NCI-H2196 treated with DMSO at 0.1 percent for 48 hours (cell line): ENCODE results near the gene PELI2.

Source experiments
- DNase-seq: peaks from one replicate; lab custom pipeline; 2025; ENCODE audit not compliant: unreplicated experiment; lab: John Stamatoyannopoulos, UW

The PELI2 gene, protein sequence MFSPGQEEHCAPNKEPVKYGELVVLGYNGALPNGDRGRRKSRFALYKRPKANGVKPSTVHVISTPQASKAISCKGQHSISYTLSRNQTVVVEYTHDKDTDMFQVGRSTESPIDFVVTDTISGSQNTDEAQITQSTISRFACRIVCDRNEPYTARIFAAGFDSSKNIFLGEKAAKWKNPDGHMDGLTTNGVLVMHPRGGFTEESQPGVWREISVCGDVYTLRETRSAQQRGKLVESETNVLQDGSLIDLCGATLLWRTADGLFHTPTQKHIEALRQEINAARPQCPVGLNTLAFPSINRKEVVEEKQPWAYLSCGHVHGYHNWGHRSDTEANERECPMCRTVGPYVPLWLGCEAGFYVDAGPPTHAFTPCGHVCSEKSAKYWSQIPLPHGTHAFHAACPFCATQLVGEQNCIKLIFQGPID

DNA sequence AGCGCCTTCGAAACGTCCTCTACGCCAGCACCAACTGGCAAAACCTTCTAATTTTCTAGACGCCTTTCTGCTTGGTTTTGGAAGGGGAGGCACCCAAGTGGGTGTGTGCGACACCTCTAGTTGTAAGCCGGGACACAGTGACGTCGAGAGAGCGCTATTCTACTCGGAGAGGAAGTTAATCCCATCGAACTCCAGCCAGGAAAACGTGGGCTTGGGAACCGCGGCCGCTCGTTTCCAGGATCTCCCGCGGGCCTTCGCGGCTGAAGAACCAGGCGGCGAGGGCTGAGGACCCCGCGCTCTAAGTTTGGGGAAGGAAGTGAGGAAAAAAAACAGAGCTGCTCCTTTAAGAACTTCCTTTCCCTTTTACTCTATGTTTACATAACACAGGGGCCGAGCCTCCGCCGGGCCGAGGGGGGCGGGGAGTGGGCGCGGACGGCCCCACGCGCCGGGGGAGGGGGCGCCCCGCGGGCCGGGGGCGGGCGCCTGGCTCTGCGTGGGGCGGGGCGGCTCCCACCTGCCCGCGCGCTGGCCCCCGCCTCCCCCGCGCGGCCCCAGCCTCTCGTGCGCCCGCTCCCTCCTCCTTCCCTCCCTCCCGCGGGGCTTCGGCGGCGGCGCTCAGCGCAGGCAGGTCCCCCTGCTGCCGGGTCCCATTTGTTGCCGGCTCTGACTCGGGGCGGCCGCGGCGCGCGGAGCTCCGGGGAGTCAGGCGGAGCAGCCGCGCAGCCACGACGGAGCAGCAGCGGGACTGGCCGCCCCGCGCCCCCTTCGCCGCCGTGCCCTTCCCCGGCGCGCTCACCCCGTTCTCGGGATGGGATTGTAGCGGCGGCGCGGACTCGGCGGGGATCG is at the start of gene PELI2:
Gene PELI2, plus strand, starts transcription at position 647 of the 846 bp plus-strand sequence. CDS start 250 bp downstream, outside the sequence.
- DNase-seq, result peak; percentile 55

GRCh38 chr14:56073799-56074198 is 44.4 kb upstream of the PELI2 start:
- no peak for DNase-seq

GRCh38 chr14:56075301-56075700 is 42.9 kb upstream of the PELI2 start:
- DNase-seq, result no peak

DNA sequence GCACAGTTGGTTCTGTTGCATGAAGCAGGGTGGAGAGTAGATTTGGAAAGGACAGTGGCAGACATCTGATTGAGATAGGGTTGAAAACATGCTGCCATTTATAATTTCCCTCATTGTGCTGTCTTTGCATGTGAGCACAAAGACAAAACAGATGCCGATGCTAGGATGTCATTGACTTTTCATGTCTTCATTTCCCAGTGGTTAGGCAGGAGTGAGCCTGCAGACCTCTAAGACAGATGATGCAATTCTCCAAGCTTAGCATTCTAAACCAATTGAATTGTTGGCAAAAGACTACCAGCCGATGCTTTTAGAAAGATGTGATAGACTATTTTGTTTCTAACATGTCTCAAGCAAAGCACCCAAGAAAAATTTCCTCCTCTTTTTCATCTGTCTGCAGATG is 37.1 kb upstream of the PELI2 start:
- no peak for DNase-seq

GRCh38 chr14:56082880-56083279 is 35.3 kb upstream of the PELI2 start:
- no peak for DNase-seq

DNA sequence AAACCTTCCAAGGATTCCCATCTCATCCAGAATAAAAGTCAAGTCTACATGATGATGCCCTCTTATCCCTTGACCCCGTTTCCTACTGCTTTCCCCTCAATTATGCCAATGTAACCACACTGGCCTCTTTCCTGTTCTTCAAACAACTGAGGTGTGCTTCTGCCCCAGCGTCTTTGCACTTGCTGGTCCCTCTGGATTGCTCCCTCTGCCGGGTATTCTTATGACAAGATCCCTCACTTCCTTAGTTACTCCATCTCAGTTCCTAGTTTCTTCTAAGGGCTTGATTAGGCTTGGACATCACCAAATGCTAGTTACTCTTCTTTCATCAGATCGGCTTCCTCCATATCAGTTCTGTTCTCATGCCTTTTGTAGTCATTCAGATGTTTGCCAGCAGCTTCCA is 32.7 kb upstream of the PELI2 start:
- no peak for DNase-seq

- no peak for DNase-seq
Measured at GRCh38 chr14:56087671-56088471, 30.3 kb upstream of the PELI2 start.

DNA sequence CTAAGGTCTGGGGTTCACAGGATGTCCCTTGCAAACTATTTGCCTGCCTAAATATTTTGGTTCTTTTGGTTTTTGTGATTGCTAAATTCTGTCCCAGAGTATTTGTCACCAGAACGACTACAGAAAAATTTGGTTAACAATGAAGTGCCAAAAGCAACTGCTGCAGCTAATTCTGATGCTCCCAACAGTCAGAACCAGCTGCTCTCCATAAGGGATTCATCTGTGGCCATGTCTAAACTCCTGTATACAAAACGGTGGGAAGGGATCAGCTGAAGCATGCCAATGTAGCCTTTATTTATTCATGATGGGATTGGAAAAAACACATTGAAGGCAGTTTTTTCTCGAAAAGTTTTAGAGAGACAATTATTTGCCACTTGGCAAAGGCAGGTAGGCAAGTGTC is 29.3 kb upstream of the PELI2 start:
- DNase-seq, result no peak

- DNase-seq, result no peak
Measured at GRCh38 chr14:56092763-56093162, 25.4 kb upstream of the PELI2 start.

DNA sequence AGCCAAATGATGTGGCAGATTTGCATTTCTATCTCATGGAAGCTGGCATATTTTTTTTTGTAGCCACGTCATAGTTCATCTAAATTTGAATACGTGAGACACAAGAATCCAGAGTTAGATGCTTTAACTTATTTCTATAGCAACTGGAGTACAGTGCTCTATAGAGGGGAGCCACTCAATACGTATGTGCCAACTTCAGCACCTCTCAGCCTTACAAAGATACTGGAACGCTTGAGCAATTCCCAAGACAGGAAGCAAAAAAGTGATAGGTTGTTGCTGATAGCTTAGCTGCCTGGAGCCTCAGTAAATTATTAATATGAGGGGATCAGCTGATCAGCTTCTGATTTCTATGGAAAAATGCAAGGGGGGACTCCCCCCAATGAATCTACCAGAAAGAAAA is 24.1 kb upstream of the PELI2 start:
- no peak for DNase-seq

DNA sequence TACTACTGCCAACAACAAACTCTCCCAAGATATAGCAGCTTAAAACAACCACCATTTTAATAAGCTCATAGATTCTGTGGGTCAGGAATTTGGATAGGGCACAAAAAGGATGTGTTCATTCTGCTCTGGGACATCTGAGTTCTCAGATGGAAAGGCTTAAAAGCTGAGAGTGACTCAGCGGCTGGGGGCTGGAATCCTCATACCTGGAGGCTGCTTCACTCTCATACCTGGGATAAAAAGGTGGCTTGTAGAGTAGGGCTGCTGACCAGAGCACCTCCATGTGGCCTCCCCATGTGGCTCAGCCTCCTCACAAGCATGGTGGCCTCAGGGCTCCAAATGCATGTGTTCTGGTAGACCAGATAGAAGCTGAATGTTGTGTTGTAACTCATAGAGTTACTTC is 20.2 kb upstream of the PELI2 start:
- DNase-seq, result no peak

- no peak for DNase-seq
Measured at GRCh38 chr14:56099081-56099797, 19.0 kb upstream of the PELI2 start.

- DNase-seq, result no peak
Measured at GRCh38 chr14:56100556-56100955, 17.7 kb upstream of the PELI2 start.

GRCh38 chr14:56102941-56103340 is 15.3 kb upstream of the PELI2 start:
- no peak for DNase-seq

GRCh38 chr14:56107615-56108014 is 10.6 kb upstream of the PELI2 start:
- no peak for DNase-seq

DNA sequence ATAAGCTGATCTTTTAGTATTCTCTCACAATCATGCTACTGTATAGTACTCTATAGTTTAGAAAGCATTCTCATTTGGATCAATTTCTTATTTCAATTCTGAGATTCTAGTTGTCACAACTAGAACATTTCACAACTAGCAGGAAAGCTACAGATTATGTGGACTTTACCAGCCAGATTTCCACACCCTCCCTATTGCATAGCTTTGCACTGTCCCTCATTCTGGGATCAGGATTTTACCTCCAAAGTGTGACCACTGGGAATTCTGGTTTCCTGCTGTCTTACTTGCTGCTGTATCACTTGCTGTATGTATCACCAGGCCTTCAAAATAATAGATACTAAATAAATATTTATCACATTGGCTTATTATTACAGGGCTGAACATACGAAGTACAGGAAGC is 10.2 kb upstream of the PELI2 start:
- no peak for DNase-seq

DNA sequence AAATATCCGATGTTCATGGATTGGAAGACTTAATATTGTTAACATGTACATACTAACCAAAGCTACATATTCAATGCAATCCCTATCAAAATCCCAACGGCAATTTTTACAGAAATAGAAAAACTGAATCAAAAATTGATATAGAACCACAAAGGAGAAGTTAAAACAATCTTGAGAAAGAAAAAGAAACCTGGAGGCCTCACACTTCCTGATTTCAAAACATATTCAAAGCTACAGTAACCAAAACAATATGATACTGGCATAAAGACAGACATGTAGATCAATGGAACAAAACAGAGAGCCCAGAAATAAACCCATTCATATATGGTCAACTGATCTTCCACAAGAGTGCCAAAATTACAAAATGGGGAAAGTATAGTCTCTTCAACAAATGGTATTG is 5.4 kb upstream of the PELI2 start:
- no peak for DNase-seq

DNA sequence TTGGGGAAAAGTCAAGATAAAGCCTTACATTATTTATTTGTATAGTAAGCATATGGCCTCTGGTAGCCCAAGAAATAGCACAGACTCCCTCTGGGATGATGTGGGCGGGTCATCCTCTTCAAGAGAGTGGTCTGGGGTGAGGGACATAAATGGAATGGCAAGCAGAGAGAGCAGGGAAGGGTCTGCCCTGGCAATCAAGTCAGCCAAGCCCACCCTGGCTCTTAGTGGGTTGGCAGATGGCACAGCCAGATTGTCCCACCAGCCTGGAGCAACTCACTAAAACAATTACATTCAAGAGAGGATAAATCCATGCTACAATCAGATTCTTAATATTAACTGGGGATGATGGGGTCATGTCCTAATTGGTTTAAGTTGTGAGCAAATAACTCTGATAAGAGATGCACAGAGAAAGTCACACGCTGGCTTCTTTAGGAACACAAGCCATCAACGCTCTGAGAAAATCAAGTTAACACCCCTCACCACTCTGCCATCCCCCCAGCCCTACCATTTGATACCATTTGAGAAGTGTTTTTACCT is 2.8 kb upstream of the PELI2 start:
- no peak for DNase-seq

GRCh38 chr14:56115976-56116893 is 2.0 kb upstream of the PELI2 start:
- DNase-seq, result no peak
